ENCODE results near the gene CTIF.

Gene CTIF

DNA sequence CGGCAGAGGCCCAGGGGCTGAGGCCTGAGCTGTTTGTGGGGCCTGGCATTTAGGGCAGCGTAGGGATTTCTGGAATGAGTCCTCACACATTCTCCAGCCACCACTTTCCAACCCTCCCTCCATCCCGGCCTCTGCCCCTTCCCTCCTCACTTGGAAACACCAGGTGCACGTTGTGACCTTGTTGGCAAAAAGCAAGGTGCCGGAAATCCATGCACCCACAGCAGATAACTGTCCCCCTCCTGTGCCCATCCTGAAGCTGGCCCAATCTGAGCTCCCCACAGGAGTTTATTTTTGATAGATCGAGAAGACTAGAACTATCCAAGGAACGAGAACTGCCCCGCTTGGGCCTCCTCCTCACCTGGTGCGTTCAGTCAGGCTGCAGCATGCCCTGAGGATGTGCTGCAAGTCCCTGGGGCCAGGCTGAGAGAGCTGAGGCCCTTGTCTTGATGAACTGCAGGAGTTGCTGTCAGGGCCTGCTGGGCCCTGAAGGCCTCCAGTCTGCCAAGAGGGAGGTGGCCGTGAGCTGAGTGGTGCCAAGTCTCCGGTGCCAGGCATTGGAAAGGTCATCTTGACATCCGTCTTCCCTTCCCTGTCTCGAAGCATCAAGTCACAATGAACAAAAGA lies 55.8 kb downstream of the CTIF start:
- peaks cover 11% of the 10 kb centered on the region for H3K4me1 ChIP-seq (ENCODE audit: control insufficient read depth, insufficient read depth, low read length)
- H3K36me3 ChIP-seq (ENCODE audit: control insufficient read depth, insufficient read depth, low read length, severe bottlenecking), result peaks cover 28% of the 10 kb centered on the region
- no peak overlapping the region for H3K4me3 ChIP-seq (ENCODE audit: low read length)
- H3K9ac ChIP-seq (ENCODE audit: low read length), result no peak overlapping the region
- no peaks in the 10 kb centered on the region for H3K27me3 ChIP-seq (replicated peaks; ENCODE audit: control insufficient read depth, insufficient read depth, low read length)
- DNase-seq (ENCODE audit: low read depth), result no peak
- H3K9me3 ChIP-seq (ENCODE audit: control insufficient read depth, low read length), result no peaks in the 10 kb centered on the region

DNA sequence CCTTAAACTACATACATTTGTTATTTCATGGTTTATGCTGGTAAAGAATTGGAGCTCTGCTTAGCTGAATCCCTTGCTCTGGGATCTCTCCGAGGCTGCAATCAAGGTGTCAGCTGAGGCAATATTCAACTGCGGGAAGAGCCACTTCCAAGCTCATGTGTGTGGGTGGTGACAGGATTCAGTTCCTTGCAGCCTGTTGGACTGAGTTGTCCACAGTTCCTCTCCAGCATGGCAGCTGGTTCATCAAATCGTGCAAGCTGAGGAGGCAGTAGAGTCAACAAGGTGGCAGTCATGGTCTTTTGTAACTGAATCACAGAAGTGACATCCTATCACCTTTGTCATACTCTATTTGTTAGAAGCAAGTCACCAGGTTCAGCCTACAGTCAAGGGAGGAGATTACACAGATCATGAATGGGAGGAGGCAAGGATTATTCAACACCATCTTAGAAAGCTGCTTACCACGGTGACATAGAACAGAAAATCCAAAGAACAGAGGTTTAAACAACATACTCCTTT lies 56.9 kb downstream of the CTIF start:
- Histone ChIP-seq H3K27me3 (replicated peaks; ENCODE audit: control insufficient read depth, insufficient read depth, low read length) (no peaks in the 10 kb centered on the region), H3K4me1 (ENCODE audit: control insufficient read depth, insufficient read depth, low read length) (peaks cover 10% of the 10 kb centered on the region), H3K9ac (ENCODE audit: low read length) (no peak overlapping the region), H3K9me3 (ENCODE audit: control insufficient read depth, low read length) (no peaks in the 10 kb centered on the region), H3K36me3 (ENCODE audit: control insufficient read depth, insufficient read depth, low read length, severe bottlenecking) (peaks cover 28% of the 10 kb centered on the region), H3K4me3 (ENCODE audit: low read length) (no peak overlapping the region)
- DNase-seq (ENCODE audit: low read depth), result no peak

- Histone ChIP-seq H3K9me3 (ENCODE audit: control insufficient read depth, low read length) (no peaks in the 10 kb centered on the region), H3K36me3 (ENCODE audit: control insufficient read depth, insufficient read depth, low read length, severe bottlenecking) (peaks cover 28% of the 10 kb centered on the region), H3K4me3 (ENCODE audit: low read length) (no peak overlapping the region), H3K27me3 (replicated peaks; ENCODE audit: control insufficient read depth, insufficient read depth, low read length) (no peaks in the 10 kb centered on the region), H3K4me1 (ENCODE audit: control insufficient read depth, insufficient read depth, low read length) (peaks cover 16% of the 10 kb centered on the region), H3K9ac (ENCODE audit: low read length) (no peak overlapping the region)
- DNase-seq (ENCODE audit: low read depth), result no peak
Measured at GRCh38 chr18:48597110-48597509, 58.3 kb downstream of the CTIF start.

GRCh38 chr18:48597671-48598070 lies 58.8 kb downstream of the CTIF start:
- no peaks in the 10 kb centered on the region for H3K27me3 ChIP-seq (replicated peaks; ENCODE audit: control insufficient read depth, insufficient read depth, low read length)
- H3K9me3 ChIP-seq (ENCODE audit: control insufficient read depth, low read length), result no peaks in the 10 kb centered on the region
- DNase-seq (ENCODE audit: low read depth), result no peak
- no peak overlapping the region for H3K4me3 ChIP-seq (ENCODE audit: low read length)
- H3K4me1 ChIP-seq (ENCODE audit: control insufficient read depth, insufficient read depth, low read length), result peaks cover 16% of the 10 kb centered on the region
- no peak overlapping the region for H3K9ac ChIP-seq (ENCODE audit: low read length)
- H3K36me3 ChIP-seq (ENCODE audit: control insufficient read depth, insufficient read depth, low read length, severe bottlenecking), result peaks cover 28% of the 10 kb centered on the region

DNA sequence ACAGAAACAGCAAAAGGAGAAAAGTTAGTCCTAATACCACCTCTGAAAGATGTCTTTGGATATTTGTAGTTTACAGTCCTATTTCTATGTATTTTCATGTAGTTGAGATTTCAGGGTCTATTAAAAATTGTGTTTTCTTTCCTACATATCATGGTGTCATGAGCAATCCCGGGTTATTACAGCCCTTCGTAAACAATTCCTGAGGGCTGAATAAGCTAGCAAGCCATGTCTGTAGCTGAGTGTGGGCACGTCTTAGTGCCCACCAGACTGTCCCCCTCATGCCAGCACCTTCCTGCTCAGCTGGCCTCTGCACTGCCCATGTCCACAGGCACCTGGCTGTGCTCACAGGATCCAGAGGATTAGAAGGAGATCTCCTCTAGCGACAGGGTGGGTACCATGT lies 60.6 kb downstream of the CTIF start:
- Histone ChIP-seq H3K36me3 (ENCODE audit: control insufficient read depth, insufficient read depth, low read length, severe bottlenecking) (peaks cover 28% of the 10 kb centered on the region), H3K9me3 (ENCODE audit: control insufficient read depth, low read length) (no peaks in the 10 kb centered on the region), H3K4me1 (ENCODE audit: control insufficient read depth, insufficient read depth, low read length) (peaks cover 16% of the 10 kb centered on the region), H3K9ac (ENCODE audit: low read length) (no peak overlapping the region), H3K4me3 (ENCODE audit: low read length) (no peak overlapping the region), H3K27me3 (replicated peaks; ENCODE audit: control insufficient read depth, insufficient read depth, low read length) (no peaks in the 10 kb centered on the region)
- DNase-seq (ENCODE audit: low read depth), result no peak

GRCh38 chr18:48600046-48600445 lies 61.2 kb downstream of the CTIF start:
- H3K4me1 ChIP-seq (ENCODE audit: control insufficient read depth, insufficient read depth, low read length), result peaks cover 16% of the 10 kb centered on the region
- H3K36me3 ChIP-seq (ENCODE audit: control insufficient read depth, insufficient read depth, low read length, severe bottlenecking), result peaks cover 26% of the 10 kb centered on the region
- DNase-seq (ENCODE audit: low read depth), result no peak
- no peaks in the 10 kb centered on the region for H3K27me3 ChIP-seq (replicated peaks; ENCODE audit: control insufficient read depth, insufficient read depth, low read length)
- H3K9ac ChIP-seq (ENCODE audit: low read length), result no peak overlapping the region
- no peak overlapping the region for H3K4me3 ChIP-seq (ENCODE audit: low read length)
- no peaks in the 10 kb centered on the region for H3K9me3 ChIP-seq (ENCODE audit: control insufficient read depth, low read length)

- Histone ChIP-seq H3K27me3 (replicated peaks; ENCODE audit: control insufficient read depth, insufficient read depth, low read length) (no peaks in the 10 kb centered on the region), H3K36me3 (ENCODE audit: control insufficient read depth, insufficient read depth, low read length, severe bottlenecking) (peaks cover 21% of the 10 kb centered on the region), H3K4me3 (ENCODE audit: low read length) (no peak overlapping the region), H3K9me3 (ENCODE audit: control insufficient read depth, low read length) (no peaks in the 10 kb centered on the region), H3K9ac (ENCODE audit: low read length) (no peak overlapping the region), H3K4me1 (ENCODE audit: control insufficient read depth, insufficient read depth, low read length) (peaks cover 16% of the 10 kb centered on the region)
- DNase-seq (ENCODE audit: low read depth), result no peak
Measured at GRCh38 chr18:48600456-48601090, 61.7 kb downstream of the CTIF start.

DNA sequence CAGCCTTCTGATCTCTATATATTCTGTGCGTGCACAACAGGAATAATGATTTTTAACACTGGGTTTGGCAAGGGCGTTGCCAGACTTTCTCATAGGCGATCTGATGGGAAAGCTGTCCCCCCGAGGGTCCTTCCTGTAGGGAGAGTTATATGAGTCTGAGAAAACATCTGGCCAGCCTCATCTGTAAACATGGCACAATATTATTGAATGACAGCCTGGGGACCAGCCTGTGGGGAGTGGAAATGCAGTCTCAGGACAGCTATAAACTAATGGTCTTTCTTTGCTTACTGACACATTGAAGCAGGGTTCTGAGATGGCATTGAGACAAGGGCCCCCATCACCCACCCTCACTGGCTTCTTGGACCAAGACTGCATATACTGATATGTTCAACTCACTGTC lies 62.5 kb downstream of the CTIF start:
- H3K4me1 ChIP-seq (ENCODE audit: control insufficient read depth, insufficient read depth, low read length), result peaks cover 18% of the 10 kb centered on the region
- H3K4me3 ChIP-seq (ENCODE audit: low read length), result no peak overlapping the region
- peaks cover 13% of the 10 kb centered on the region for H3K36me3 ChIP-seq (ENCODE audit: control insufficient read depth, insufficient read depth, low read length, severe bottlenecking)
- no peaks in the 10 kb centered on the region for H3K9me3 ChIP-seq (ENCODE audit: control insufficient read depth, low read length)
- no peak for DNase-seq (ENCODE audit: low read depth)
- H3K9ac ChIP-seq (ENCODE audit: low read length), result no peak overlapping the region
- no peaks in the 10 kb centered on the region for H3K27me3 ChIP-seq (replicated peaks; ENCODE audit: control insufficient read depth, insufficient read depth, low read length)

- Histone ChIP-seq H3K9me3 (ENCODE audit: control insufficient read depth, low read length) (no peaks in the 10 kb centered on the region), H3K36me3 (ENCODE audit: control insufficient read depth, insufficient read depth, low read length, severe bottlenecking) (peaks cover 9% of the 10 kb centered on the region), H3K4me3 (ENCODE audit: low read length) (no peak overlapping the region), H3K9ac (ENCODE audit: low read length) (no peak overlapping the region), H3K4me1 (ENCODE audit: control insufficient read depth, insufficient read depth, low read length) (peaks cover 33% of the 10 kb centered on the region), H3K27me3 (replicated peaks; ENCODE audit: control insufficient read depth, insufficient read depth, low read length) (no peaks in the 10 kb centered on the region)
- no peak for DNase-seq (ENCODE audit: low read depth)
Measured at GRCh38 chr18:48602759-48603390, 64.0 kb downstream of the CTIF start.

- peaks cover 35% of the 10 kb centered on the region for H3K4me1 ChIP-seq (ENCODE audit: control insufficient read depth, insufficient read depth, low read length)
- H3K9ac ChIP-seq (ENCODE audit: low read length), result no peak overlapping the region
- no peak overlapping the region for H3K4me3 ChIP-seq (ENCODE audit: low read length)
- no peaks in the 10 kb centered on the region for H3K9me3 ChIP-seq (ENCODE audit: control insufficient read depth, low read length)
- DNase-seq (ENCODE audit: low read depth), result no peak
- H3K27me3 ChIP-seq (replicated peaks; ENCODE audit: control insufficient read depth, insufficient read depth, low read length), result no peaks in the 10 kb centered on the region
- no peaks in the 10 kb centered on the region for H3K36me3 ChIP-seq (ENCODE audit: control insufficient read depth, insufficient read depth, low read length, severe bottlenecking)
Measured at GRCh38 chr18:48605408-48605845, 66.6 kb downstream of the CTIF start.

DNA sequence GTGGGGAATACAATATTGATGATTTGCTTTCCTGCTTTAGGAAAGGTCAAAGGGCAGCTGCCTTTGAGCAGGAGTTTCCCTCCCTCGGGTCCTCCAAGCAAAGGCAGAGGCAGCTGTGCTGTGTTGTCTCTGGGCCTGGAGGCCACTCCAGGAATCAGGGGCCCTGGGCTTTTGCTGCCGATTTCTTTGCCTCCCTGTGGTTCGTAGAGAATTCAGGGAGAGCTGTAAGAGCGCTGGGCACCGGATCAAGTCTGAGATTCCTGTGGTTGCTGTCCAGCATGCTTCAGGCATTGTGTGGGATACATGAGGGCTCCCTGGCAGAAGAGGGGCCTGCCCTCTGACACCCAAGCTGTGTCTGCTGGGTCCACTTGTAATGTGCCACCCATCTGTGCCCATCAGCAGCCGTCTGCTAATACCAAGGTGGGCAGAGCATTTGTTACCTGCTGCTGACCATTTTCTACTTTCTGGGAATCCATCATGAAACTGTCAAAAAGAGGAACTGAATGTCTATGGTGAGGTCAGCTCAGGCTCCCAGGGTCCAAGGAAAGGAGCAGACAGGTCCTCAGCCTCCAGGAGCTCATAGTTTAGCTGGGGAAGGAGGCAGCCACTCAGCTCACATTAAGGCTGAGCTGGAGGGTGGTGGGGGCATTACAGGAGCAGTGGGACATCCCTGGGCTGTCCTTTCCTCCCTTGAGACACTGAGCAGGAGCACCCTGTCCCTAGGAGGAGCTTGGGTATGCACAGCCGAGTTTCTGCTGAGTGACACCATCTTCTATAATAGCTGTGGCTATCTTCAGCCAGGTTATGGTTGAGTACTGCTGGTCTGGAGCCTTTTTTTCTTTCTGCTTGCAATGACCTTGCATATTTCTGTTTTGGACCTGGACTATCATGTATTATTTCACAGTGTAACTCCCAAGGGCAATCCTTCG lies 68.5 kb downstream of the CTIF start:
- Histone ChIP-seq H3K4me3 (ENCODE audit: low read length) (no peak overlapping the region), H3K27me3 (replicated peaks; ENCODE audit: control insufficient read depth, insufficient read depth, low read length) (no peaks in the 10 kb centered on the region), H3K9me3 (ENCODE audit: control insufficient read depth, low read length) (no peaks in the 10 kb centered on the region), H3K36me3 (ENCODE audit: control insufficient read depth, insufficient read depth, low read length, severe bottlenecking) (no peaks in the 10 kb centered on the region), H3K9ac (ENCODE audit: low read length) (no peak overlapping the region), H3K4me1 (ENCODE audit: control insufficient read depth, insufficient read depth, low read length) (peaks cover 27% of the 10 kb centered on the region)
- DNase-seq (ENCODE audit: low read depth), result peak; percentile 96
